ENCODE data around the gene SLC4A8.

SLC4A8 gene

GRCh38 chr12:51399891-51400290, 24.7 kb upstream of the SLC4A8 start:
- TF ChIP-seq, protein P1, sequence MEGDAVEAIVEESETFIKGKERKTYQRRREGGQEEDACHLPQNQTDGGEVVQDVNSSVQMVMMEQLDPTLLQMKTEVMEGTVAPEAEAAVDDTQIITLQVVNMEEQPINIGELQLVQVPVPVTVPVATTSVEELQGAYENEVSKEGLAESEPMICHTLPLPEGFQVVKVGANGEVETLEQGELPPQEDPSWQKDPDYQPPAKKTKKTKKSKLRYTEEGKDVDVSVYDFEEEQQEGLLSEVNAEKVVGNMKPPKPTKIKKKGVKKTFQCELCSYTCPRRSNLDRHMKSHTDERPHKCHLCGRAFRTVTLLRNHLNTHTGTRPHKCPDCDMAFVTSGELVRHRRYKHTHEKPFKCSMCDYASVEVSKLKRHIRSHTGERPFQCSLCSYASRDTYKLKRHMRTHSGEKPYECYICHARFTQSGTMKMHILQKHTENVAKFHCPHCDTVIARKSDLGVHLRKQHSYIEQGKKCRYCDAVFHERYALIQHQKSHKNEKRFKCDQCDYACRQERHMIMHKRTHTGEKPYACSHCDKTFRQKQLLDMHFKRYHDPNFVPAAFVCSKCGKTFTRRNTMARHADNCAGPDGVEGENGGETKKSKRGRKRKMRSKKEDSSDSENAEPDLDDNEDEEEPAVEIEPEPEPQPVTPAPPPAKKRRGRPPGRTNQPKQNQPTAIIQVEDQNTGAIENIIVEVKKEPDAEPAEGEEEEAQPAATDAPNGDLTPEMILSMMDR (IDR thresholded peaks at IDR 0.05; ENCODE audit: low read depth, low read length), result no peak

DNA sequence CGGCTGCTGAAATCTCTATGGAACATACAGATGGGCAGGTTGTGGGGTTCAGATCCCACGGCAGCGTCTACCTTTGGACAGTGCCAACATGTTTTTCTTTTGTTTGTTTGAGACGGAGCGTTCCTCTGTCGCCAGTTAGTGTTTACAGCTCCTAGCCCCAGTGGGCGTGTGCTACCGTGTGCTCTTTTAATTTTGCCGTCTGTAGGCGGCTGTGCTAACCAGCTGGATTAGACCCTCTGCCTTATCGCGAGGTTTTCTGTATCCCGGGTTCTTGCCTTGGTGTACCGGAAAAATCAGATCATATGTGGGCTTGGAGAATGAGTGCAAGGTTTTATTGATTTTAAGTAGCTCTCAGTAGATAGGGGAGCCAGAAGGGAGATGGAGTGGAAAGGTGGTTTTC, 23.6 kb upstream of the SLC4A8 start:
- TF ChIP-seq, protein P1 (IDR thresholded peaks at IDR 0.05; ENCODE audit: low read depth, low read length), result no peak
- DNase-seq (ENCODE audit: extremely low read depth, low read depth), result no peak

More at GRCh38 chr12:51399891-51400290, 24.7 kb upstream of the SLC4A8 start:
- no peak for DNase-seq (ENCODE audit: extremely low read depth, low read depth)

GRCh38 chr12:51401486-51401885, 23.1 kb upstream of the SLC4A8 start:
- TF ChIP-seq, protein P1 (IDR thresholded peaks at IDR 0.05; ENCODE audit: low read depth, low read length), result no peak
- DNase-seq (ENCODE audit: extremely low read depth, low read depth), result no peak

GRCh38 chr12:51401900-51402299, 22.7 kb upstream of the SLC4A8 start:
- DNase-seq (ENCODE audit: extremely low read depth, low read depth), result no peak
- TF ChIP-seq, protein P1 (IDR thresholded peaks at IDR 0.05; ENCODE audit: low read depth, low read length), result no peak

DNA sequence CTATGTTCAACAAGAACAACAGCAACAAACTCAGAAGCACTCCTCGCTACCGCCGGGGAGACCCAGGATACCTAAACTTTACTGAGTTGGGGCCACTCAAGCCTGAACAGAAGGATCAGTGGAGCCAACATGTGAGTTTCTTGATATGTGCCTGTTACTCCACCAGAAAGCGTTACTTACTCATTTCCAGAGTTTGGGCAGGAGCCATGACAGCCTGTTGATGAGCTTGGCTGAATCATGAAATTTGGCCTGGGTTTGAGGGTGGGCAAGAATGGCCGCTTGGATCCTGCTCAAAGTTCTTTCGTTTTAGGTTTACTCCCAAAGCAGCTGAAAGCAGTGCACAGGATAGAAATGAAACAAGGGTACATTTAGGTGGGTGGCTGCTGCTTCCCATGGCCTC, 21.5 kb upstream of the SLC4A8 start:
- TF ChIP-seq, protein P1 (IDR thresholded peaks at IDR 0.05; ENCODE audit: low read depth, low read length), result no peak
- no peak for DNase-seq (ENCODE audit: extremely low read depth, low read depth)

- TF ChIP-seq, protein P1 (IDR thresholded peaks at IDR 0.05; ENCODE audit: low read depth, low read length), result no peak
- DNase-seq (ENCODE audit: extremely low read depth, low read depth), result no peak
Observed at GRCh38 chr12:51403681-51404136, 20.9 kb upstream of the SLC4A8 start.

- TF ChIP-seq, protein P1 (IDR thresholded peaks at IDR 0.05; ENCODE audit: low read depth, low read length), result no peak
- DNase-seq (ENCODE audit: extremely low read depth, low read depth), result no peak
Observed at GRCh38 chr12:51404627-51405026, 20.0 kb upstream of the SLC4A8 start.
